ENCODE results near the gene PAQR6. TPM values are rescaled to one million over a fixed set of nuclear protein-coding genes. Genes with fewer than 3 reads are reported as not detected.

The PAQR6 gene
- total RNA-seq, 3 donors from 2014 or later: 1.5 to 6.2 (median 1.9) TPM

DNA sequence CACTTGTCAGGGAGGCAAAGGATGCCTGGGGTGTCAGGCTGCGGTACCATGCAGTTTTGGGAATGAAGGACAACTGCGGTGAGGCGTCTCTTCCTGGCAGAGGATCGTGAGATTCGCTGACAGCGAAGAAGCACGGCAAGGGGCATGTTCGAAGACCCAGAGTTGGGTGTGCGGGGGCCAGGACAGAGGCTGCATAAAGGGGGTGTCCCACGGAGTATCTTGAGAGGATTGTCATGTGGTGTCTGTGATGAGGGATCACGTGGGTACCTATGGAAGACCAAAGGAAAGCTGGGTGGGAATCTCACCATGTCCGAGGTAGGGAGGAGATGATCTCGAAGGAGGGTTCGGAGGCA is 53.6 kb downstream of the PAQR6 start:
- TF ChIP-seq CTCF (IDR thresholded peaks at IDR 0.05): no peak
- no peaks in the 10 kb centered on the region for H3K9me3 ChIP-seq
- H3K4me1 ChIP-seq (ENCODE audit: low read depth): peaks cover 13% of the 10 kb centered on the region
- no peaks in the 10 kb centered on the region for H3K36me3 ChIP-seq (ENCODE audit: low read depth)
- no peak for ATAC-seq
- intact Hi-C loops (cut with DNase I, micrococcal nuclease): no loop called here
- peak overlapping the region; percentile 71 for H3K4me3 ChIP-seq
- no peak for DNase-seq

- ATAC-seq: peak; percentile 99
- TF ChIP-seq CTCF (IDR thresholded peaks at IDR 0.05): peak; percentile 77
- Histone ChIP-seq H3K36me3 (ENCODE audit: low read depth) (no peaks in the 10 kb centered on the region), H3K9me3 (no peaks in the 10 kb centered on the region), H3K4me1 (ENCODE audit: low read depth) (peaks cover 13% of the 10 kb centered on the region), H3K4me3 (peak within 1 kb of the TSS; percentile 71)
- intact Hi-C loops (cut with DNase I, micrococcal nuclease): no loop called here
- DNase-seq: peak; percentile 96 to 98 (median 97)
These were observed 54.2 kb downstream of the PAQR6 start, which contains the start of gene SLC25A44 for GRCh38 chr1:156193488-156194299. SLC25A44 (plus strand) TSS chr1:156194104; CDS start chr1:156199848, 5,744 bp downstream.

Other genes with a start within 250 kb of the PAQR6 start
- gene SSR2, start 227.1 kb downstream of the PAQR6 start, total RNA-seq: 100 to 1,000 TPM; 144 to 203 (median 164) TPM
- gene UBQLN4, start 194.3 kb downstream of the PAQR6 start, total RNA-seq: 10 to 100 TPM; 23.7 to 36.9 (median 23.9) TPM
- 10 to 100 TPM; 49.8 to 73.4 (median 60.7) TPM for gene LAMTOR2, start 193.3 kb downstream of the PAQR6 start, total RNA-seq
- 100 to 1,000 TPM in 2 of 3 donors, 10 to 100 TPM in 1; 85.1 to 242 (median 158) TPM for gene RAB25, start 186.9 kb downstream of the PAQR6 start, total RNA-seq
- gene MEX3A, start 165.6 kb downstream of the PAQR6 start, total RNA-seq: 1 to 10 TPM in 1 of 3 donors, under 1 TPM in 2; 0.32 to 2.5 (median 0.66) TPM
- gene LMNA, start 133.3 kb downstream of the PAQR6 start, total RNA-seq: 100 to 1,000 TPM; 263 to 334 (median 308) TPM
- 1 to 10 TPM; 2.1 to 7.6 (median 5.5) TPM for gene SEMA4A, start 94.5 kb downstream of the PAQR6 start, total RNA-seq
- 10 to 100 TPM; 19.8 to 31.1 (median 24.8) TPM for gene SLC25A44, start 54.0 kb downstream of the PAQR6 start, total RNA-seq
- 10 to 100 TPM; 38.1 to 46.8 (median 43.6) TPM for gene PMF1, start 35.0 kb downstream of the PAQR6 start, total RNA-seq
- 1 to 10 TPM; 1.4 to 4.6 (median 2.4) TPM for gene BGLAP, start 5.9 kb downstream of the PAQR6 start, total RNA-seq
- 10 to 100 TPM; 72.9 to 89.5 (median 81.1) TPM for gene SMG5, start 34.8 kb upstream of the PAQR6 start, total RNA-seq
- 1 to 10 TPM; 3.9 to 6.0 (median 4.1) TPM for gene TMEM79, start 36.3 kb upstream of the PAQR6 start, total RNA-seq
- gene GLMP, start 47.6 kb upstream of the PAQR6 start, total RNA-seq: 10 to 100 TPM; 33.0 to 50.1 (median 35.3) TPM
- gene VHLL, start 51.3 kb upstream of the PAQR6 start, total RNA-seq: not detected
- 100 to 1,000 TPM; 117 to 157 (median 133) TPM for gene CCT3, start 90.2 kb upstream of the PAQR6 start, total RNA-seq
- gene TSACC, start 90.5 kb upstream of the PAQR6 start, total RNA-seq: under 1 TPM in 1 of 3 donors, not detected in 2; 0.87 TPM
- not detected for gene RHBG, start 121.2 kb upstream of the PAQR6 start, total RNA-seq